KOPT-K1 (cell line): ENCODE results near the gene MLKL.

Experiments
- H3K27ac ChIP-seq: fragments of 200-600 bp; sonication (generic); 2 replicates; pipeline ENCODE4 v1.5.1; 2016; ENCODE audit warnings: antibody characterized with exemption, mild to moderate bottlenecking, low read depth, low read length; ENCODE audit not compliant: poor library complexity, severe bottlenecking
- H3K36me3 ChIP-seq: fragments of 200-600 bp; sonication (generic); 2 replicates; pipeline ENCODE4 v1.5.1; 2017; ENCODE audit warnings: antibody characterized with exemption, mild to moderate bottlenecking, low read length, moderate library complexity; ENCODE audit not compliant: insufficient read depth
- H3K9me3 ChIP-seq: fragments of 200-600 bp; sonication (generic); 2 replicates; pipeline ENCODE4 v1.5.1; 2017; ENCODE audit warnings: antibody characterized with exemption, low read length, mild to moderate bottlenecking; ENCODE audit not compliant: insufficient read depth, poor library complexity, severe bottlenecking

The MLKL gene

DNA sequence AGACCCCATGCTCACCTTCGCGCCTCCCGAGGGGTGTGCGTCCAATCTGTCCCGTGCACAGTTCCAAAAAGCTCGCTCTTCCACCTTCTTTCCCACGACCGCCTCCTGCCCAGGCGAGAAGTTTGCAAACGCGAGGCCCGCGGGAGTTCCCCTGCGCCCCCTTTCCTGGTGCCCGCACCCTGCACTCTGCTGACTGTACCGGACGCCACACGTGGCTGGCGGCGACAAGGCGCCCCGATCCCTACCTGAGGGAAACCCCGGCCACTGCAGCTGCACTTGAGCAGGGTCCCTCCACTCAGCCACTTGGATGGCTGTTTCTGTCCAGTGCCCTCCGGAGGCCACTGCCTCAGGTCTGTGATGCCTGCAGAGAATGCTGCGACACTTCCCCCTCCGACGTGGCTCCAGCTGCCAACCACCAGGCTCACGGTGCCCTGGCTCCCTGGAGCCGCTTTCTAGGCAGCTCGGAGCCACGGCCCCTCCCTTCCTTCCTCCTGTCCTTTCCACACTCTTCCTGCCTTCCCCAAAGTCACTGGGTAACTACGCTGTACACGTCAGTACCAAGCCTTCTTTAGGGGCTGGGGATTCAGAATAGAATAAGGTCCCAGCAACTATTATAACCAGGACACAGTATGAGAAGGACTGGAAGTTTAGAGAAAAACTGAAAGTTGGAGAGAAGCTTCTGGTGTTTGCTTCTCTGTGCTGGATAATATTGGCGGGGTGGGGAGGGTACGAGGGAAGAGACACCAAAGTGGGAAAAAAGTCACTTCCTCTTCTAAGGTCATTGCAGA, at the start of gene MLKL:
Gene MLKL (minus strand): TSS at position 425 of the 788 bp plus-strand sequence. CDS start 5,105 bp downstream, outside the sequence.
- Histone ChIP-seq H3K27ac (peak within 1 kb of the TSS; percentile 84), H3K9me3 (no peaks in the 10 kb centered on the region), H3K36me3 (no peaks in the 10 kb centered on the region)

DNA sequence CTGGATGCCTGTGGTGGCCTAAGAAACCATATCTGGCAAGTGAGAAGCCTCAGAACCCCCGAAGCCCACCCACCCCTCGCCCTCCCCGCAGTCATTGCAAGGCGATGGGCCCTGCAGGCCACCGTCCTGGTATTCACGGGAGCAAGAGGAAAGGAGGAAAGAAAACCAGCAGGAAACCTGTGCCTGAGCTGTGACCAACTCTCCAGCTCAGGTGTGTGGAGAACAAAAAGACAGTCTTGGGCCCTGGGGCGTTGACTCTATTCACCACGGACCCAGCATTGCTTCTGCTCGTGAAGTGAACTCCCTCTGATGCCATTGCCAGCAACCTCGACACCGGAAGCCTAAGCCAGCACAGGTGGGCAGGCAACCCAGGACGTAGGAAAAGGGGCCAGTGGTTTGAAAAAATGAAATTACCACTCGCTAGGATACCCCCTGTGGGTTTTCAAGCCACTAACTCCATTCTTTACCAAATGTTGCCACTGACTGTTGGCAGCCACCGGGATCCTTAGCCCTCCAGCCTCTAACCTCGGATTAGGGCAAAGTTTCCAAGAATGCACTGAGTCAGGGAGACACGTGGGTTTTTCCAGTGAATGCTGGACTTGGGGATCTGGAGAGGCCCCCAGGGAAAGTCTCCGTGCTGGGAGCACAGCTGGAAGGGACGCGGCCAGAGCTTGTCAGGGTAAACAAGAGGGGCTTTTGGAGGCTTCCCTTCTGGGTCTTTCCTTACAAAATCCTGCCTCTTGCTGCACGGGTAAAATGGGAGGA, 48.8 kb upstream of the MLKL start:
- Histone ChIP-seq H3K36me3 (no peaks in the 10 kb centered on the region), H3K27ac (no peak overlapping the region), H3K9me3 (no peaks in the 10 kb centered on the region)

DNA sequence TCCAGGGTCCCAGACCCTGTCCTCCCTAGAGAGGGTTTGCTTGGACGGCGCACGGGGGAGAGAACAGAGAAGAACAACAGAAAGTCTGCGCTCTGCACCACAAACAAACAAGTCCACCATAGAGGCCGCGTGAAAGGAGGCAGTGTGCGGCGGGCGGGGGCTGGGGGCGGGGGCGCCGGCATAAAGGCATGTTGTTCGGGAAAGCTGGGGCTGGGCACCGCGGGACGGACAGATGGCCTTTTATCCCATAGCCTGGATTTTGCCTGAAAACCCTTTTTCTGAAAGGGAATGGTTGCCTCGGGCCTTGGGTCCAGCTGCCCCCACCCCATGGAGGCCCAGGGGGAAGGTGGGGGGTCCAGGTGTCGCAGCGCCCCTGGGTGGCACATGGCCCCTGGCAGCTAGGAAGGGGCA, 48.0 kb upstream of the MLKL start:
- Histone ChIP-seq H3K27ac (no peak overlapping the region), H3K9me3 (no peaks in the 10 kb centered on the region), H3K36me3 (no peaks in the 10 kb centered on the region)

DNA sequence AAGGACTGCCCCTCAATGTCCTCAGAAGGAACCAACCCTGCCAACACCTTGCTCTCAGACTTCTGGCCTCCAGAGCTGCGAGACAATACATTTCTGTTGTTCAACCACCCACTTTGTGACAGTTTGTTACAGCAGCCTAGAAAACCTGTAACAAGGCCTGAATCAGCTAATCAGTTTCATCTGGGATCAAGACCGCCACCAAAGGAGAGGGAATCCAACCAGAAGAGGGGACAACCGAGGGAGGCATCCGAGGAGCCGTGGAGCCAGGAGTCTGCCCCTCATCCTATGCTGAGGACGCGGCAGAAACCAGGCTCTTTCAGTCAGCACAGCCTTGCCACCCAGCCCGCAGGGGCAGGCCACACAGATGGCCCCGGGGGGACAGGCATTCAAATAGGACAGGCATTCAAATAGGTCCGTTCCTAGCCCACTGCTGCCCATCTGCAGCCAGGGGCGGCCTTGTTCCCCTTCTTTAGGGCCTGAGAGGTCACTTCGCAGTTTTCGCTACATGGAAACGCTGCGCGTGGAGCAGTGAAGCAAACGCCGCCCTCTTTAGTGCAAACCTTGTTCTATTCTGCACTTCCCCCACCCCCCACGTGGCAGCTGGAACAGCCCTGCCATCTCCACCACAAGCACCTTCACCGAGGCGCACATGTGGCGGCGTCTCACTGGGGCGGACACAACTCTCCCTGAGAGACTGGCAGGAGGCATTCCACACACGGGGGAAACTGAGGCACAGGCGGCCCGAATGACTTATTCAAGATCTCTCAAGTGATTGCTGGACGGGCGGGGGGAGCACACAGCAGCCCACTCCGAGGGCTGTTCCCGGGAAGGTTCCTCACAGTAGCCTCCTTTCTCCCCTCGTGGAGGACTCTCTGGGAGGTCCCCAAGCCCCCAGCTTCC, 47.3 kb upstream of the MLKL start:
- Histone ChIP-seq H3K36me3 (no peaks in the 10 kb centered on the region), H3K9me3 (no peaks in the 10 kb centered on the region), H3K27ac (no peak overlapping the region)

DNA sequence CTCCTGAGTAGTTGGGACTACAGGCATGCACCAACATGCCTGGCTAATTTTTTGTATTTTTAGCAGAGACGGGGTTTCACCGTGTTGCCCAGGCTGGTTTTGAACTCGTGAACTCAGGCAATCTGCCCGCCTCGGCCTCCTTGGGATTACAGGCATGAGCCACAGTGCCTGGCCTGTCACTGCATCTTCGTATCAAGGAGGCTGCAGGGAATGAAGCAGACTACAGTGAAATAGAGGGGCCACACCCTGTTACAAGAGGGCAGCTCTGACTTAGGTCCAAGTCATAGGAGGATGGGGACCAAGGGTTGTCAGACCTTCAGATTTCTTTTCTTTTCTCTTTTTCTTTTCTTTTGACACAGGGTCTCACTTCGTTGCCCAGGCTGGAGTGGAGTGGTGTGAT, 45.3 kb upstream of the MLKL start:
- Histone ChIP-seq H3K36me3 (no peaks in the 10 kb centered on the region), H3K9me3 (no peaks in the 10 kb centered on the region), H3K27ac (no peak overlapping the region)

DNA sequence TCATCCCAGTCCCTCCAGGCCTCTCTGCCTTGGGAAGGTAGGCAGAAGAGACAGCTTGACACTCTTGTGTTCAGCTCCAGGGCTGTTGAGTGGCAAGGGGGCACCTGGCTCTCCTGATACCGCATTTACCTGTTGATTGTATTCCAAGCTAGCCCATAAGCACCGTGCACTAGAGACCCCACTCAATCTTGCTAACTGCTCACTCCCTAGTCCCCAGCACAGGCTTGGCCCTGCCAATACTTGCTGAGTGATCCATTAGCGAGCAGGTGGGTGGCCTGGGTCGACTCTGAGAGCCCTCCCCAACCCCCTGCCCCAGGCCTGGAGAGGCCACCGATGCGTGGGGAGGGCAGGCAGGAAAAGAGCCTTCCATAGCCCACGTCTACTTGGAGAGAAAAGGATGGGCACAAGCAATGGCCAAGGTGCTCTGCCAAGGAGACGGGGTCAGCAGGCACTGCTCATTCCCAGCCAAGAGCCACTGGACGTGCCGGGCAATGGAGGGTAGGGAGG, 44.5 kb upstream of the MLKL start:
- no peaks in the 10 kb centered on the region for H3K36me3 ChIP-seq
- H3K27ac ChIP-seq: no peak overlapping the region
- no peaks in the 10 kb centered on the region for H3K9me3 ChIP-seq

DNA sequence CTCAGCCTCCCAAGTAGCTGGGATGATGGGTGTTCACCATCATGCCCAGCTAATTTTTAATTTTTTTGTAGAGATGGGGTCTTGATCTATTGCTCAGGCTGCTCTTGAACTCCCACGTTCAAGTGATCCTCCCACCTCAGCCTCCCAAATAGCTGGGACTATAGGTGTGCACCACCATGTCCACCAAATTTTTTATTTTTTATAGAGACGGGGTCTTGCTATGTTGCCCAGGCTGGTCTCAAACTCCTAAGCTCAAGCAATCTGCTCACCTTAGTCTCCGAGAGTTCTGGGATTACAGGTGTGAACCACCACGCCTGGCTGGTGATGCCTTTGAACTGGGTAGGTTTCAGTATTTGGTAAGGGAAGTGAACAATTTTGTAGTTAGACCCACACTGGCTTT, 43.9 kb upstream of the MLKL start:
- Histone ChIP-seq H3K27ac (no peak overlapping the region), H3K36me3 (no peaks in the 10 kb centered on the region), H3K9me3 (no peaks in the 10 kb centered on the region)

DNA sequence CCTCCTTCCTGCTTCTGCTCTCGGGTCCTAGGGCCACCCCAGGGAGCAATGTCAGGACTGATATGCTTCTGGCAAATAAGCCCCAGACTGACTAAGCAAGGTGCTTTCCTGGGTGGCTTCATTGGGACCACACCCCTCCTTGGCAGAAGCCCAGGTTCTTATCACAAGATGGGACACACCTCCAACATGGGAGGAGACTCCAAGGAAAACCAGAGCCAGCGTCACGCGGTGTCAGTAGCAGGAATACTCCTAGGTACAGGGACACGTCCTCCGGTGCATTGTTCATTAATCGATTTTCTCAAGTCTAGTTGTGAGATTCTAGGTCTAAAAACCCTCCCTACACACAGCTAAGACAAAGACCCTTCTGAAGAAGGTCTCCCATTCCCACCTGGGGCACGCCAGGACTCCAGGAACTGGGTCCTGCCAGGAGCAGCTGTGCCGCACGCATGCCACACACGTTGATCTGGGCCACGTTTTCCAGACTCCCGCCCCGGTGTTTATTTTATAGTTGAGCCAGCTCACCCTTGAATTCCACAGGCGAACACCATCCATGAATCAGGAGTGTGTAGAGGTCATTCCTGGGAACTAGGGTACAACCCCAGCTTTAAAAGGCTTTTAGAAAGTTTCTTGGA, 43.1 kb upstream of the MLKL start:
- Histone ChIP-seq H3K27ac (no peak overlapping the region), H3K36me3 (no peaks in the 10 kb centered on the region)

DNA sequence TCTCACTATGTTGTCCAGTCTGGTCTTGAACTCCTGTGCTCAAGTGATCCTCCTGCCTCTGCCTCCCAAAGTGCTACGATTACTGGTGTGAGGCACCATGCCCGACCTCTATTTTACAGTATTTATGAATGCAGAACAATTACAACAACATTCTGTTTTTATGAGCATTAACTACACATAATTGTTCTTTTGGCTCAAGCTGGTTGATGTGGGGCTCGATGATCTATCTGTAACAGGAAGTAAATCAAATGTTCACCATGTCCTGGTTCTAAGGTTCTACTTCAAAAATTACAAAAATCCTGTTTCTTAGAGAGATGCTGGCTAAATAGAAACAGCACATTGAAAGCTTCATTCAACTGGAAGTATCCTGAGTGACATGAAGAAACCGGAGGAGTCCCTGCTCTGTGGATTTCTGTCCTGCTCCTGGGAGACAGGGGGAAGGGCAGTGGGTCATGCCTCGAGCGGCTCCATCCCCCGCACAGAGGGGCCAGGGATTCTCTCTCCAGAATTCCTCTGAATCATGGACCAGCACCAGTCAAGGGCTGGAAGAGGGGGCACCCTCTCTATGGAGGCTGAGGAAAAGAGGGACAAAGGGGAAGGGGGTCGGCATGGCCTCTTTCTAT, 42.5 kb upstream of the MLKL start:
- Histone ChIP-seq H3K9me3 (no peaks in the 10 kb centered on the region), H3K27ac (no peak overlapping the region), H3K36me3 (no peaks in the 10 kb centered on the region)

More for the DNA sequence above, 43.1 kb upstream of the MLKL start:
- no peaks in the 10 kb centered on the region for H3K9me3 ChIP-seq

DNA sequence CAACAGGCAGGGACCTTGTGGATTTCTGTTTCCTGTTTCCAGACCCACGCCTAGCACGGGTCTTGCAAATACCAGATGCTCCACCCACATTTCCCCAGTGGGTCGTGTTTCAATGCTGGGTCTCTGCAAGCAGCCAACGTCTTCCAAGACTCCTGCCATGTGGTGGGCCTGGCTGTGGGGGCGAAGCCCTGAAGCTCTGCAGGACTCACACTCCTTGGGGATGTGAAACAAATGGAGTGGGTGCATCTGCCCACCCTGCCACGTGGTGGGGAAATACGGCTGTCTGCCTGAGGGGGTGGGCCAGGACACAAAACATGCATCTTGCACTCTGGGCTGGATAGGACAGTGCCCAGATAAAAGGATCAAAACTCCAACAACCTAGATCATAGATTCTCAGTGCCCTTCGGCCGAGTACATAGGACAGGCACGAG, 41.4 kb upstream of the MLKL start:
- Histone ChIP-seq H3K27ac (no peak overlapping the region), H3K36me3 (no peaks in the 10 kb centered on the region), H3K9me3 (no peaks in the 10 kb centered on the region)

DNA sequence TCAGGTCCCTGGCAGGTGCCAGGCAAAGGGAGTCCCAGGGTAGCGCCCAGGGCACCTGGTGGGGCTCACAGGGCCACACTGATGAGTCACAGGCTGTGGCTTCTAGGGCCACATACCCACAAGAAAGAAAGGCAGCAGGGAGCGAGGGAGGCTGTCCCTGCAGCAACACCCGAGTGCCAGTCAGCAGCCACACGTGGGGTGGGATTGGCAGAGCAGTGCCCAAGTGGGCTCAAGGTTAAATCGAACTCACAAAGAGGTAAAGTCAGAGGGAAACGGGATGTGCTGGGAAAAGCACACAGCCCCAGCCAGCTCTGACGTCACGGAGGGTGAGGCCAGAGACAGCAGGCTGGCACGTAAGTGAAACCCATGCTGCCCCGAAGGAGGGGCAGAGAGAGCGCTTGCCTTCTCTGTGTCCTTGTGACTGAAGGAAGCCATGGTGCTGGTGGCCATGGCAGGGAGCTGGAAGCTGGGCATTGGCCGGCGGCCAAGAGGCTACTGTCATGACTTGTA, 40.2 kb upstream of the MLKL start:
- Histone ChIP-seq H3K27ac (peak overlapping the region; percentile 19), H3K9me3 (no peaks in the 10 kb centered on the region), H3K36me3 (no peaks in the 10 kb centered on the region)

DNA sequence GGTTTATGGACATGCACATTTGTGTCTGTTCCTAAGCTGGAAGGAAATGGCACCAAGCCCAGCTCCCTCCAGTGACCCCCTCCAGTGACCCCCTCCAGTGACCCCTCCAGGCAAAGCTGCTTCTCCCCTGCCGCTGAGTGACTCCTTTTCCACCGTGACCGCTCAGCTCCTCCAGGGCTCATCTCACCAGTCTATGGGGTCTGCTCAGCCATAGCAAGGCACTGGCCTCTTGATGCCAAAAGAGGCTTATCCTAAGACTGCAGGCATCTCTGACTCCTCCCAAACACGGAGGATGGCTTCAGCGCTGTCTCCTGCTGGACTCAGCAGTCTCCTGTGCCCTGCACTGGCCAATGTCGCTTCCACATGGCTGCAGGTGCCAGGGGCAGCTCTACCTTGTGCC, 38.6 kb upstream of the MLKL start:
- H3K27ac ChIP-seq: no peak overlapping the region
- no peaks in the 10 kb centered on the region for H3K36me3 ChIP-seq
- H3K9me3 ChIP-seq: no peaks in the 10 kb centered on the region

DNA sequence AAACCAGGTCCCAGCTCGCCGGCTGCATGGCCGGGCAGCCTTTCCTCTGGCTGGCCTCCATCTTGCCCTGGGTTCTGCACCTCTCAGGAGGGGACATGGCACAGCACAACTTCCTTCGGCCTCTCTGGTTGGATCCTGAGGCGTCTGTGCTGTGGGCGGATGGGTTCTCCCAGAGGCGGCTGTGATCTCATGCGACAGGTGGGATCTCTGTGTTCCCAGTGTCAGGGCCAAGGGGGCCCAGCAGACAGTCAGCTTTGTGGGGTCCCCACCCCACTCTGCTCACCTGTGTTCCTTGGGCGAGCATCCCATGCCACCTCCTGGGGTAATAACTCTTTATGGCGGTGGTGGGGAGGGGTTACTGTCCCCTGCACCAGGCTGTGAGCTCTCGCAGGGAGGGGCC, 38.2 kb upstream of the MLKL start:
- Histone ChIP-seq H3K27ac (no peak overlapping the region), H3K9me3 (no peaks in the 10 kb centered on the region), H3K36me3 (no peaks in the 10 kb centered on the region)

DNA sequence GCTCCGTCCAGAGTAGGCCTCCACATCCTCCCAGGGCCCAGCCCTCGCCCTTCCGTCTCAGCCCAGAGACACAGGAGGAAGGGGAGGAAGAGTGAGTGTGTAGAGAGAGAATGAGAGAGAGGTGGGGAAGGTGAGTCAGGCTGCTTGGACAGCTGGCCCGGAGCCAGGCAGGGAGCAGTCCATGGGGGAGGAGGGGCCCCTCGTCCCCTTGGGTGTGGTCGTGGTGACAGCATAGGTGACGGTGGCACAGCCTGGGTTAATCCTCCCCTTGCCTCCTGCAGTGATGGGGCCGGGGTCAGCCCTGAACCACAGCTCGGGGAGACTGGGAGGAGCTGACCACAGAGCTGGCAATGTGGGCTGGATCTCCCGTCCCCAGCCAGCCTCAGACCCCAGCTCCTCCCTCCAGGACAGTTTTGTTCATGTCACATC, 37.5 kb upstream of the MLKL start:
- Histone ChIP-seq H3K27ac (no peak overlapping the region), H3K36me3 (no peaks in the 10 kb centered on the region), H3K9me3 (no peaks in the 10 kb centered on the region)
